ENCODE measurements around the gene CD34. TPM values are rescaled to one million over a fixed set of nuclear protein-coding genes. Genes with fewer than 3 reads are reported as not detected.

The CD34 gene
- polyA plus RNA-seq, 1 donor from 2014 or later = not detected

DNA sequence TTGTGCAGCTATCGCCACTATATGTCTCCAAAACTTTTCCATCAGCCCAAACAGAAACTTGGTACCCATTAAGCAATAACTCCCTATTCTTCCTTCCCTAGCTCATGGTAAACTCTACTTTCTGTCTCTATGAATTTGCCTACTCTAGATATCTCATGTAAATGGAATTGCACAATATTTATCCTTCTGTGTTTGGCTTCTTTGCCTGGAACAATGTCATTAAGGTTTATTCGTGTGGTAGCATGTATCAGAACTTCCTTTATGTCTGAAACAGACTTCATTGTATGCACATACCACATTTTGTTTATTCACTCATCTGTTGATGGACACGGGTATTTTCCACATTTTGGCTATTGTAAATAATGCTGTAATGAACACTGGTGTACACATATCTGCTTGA, 40.7 kb upstream of the CD34 start:
- H3K4me2 ChIP-seq (ENCODE audit: low read length) = no peak overlapping the region

DNA sequence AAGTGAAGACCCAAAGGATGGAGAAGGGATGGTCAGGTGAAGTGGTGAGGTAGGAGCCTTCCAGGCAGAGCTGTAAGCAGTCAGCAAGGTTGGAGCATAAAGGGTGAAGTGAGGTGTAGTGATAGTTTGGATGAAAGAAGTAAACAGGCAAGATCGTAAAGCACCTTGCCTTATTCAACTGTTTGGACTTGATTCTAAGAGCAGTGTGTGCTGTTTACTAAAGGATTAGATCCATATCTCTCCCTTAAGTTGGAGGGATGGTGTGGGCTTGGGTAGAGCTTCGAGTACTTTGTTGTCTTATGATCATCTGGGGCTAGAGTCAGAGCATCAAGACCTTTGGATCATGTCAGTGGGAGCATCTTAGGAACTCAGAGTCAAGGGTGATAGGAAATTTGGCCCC, 39.8 kb upstream of the CD34 start:
- no peaks in the 10 kb centered on the region for H3K36me3 ChIP-seq (ENCODE audit: insufficient read depth, low read length)
- H3K79me2 ChIP-seq (replicated peaks; ENCODE audit: insufficient read depth, low read length) = no peaks in the 10 kb centered on the region
- no peaks in the 10 kb centered on the region for H3F3A ChIP-seq (ENCODE audit: insufficient read depth, low read length, poor library complexity, severe bottlenecking)
- no peaks in the 10 kb centered on the region for H4K20me1 ChIP-seq (ENCODE audit: insufficient read depth)
- no peaks in the 10 kb centered on the region for H3K9me2 ChIP-seq (ENCODE audit: insufficient read depth, low read length)
- no peak overlapping the region for H3K4me2 ChIP-seq (ENCODE audit: low read length)
- H3K4me3 ChIP-seq (ENCODE audit: low read length) = no peak overlapping the region
- H3K27ac ChIP-seq (ENCODE audit: low read length) = no peak overlapping the region
- H3K9ac ChIP-seq (ENCODE audit: low read length) = no peak overlapping the region
- H2AFZ ChIP-seq (ENCODE audit: low read depth, low read length) = no peak overlapping the region
- H3K27me3 ChIP-seq (ENCODE audit: insufficient read depth, low read depth, low read length) = no peaks in the 10 kb centered on the region
- H3K9me3 ChIP-seq (ENCODE audit: low read length) = no peaks in the 10 kb centered on the region
- TF ChIP-seq RAD21 (conservative IDR thresholded peaks at IDR 0.05) (no peak), TAF1 (IDR thresholded peaks at IDR 0.05; ENCODE audit: low read depth) (no peak), POLR2AphosphoS5 (IDR thresholded peaks at IDR 0.05) (no peak), MXI1 (conservative IDR thresholded peaks at IDR 0.05; ENCODE audit: poor library complexity, severe bottlenecking) (no peak), SMC3 (conservative IDR thresholded peaks at IDR 0.05; ENCODE audit: poor library complexity) (no peak), EZH2 (IDR thresholded peaks at IDR 0.05; ENCODE audit: borderline replicate concordance, insufficient read depth, low read length, poor library complexity, severe bottlenecking) (no peak)
- TF ChIP-seq, protein P1, sequence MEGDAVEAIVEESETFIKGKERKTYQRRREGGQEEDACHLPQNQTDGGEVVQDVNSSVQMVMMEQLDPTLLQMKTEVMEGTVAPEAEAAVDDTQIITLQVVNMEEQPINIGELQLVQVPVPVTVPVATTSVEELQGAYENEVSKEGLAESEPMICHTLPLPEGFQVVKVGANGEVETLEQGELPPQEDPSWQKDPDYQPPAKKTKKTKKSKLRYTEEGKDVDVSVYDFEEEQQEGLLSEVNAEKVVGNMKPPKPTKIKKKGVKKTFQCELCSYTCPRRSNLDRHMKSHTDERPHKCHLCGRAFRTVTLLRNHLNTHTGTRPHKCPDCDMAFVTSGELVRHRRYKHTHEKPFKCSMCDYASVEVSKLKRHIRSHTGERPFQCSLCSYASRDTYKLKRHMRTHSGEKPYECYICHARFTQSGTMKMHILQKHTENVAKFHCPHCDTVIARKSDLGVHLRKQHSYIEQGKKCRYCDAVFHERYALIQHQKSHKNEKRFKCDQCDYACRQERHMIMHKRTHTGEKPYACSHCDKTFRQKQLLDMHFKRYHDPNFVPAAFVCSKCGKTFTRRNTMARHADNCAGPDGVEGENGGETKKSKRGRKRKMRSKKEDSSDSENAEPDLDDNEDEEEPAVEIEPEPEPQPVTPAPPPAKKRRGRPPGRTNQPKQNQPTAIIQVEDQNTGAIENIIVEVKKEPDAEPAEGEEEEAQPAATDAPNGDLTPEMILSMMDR (IDR thresholded peaks at IDR 0.05; ENCODE audit: poor library complexity, severe bottlenecking) = no peak
- TF ChIP-seq, protein P2, sequence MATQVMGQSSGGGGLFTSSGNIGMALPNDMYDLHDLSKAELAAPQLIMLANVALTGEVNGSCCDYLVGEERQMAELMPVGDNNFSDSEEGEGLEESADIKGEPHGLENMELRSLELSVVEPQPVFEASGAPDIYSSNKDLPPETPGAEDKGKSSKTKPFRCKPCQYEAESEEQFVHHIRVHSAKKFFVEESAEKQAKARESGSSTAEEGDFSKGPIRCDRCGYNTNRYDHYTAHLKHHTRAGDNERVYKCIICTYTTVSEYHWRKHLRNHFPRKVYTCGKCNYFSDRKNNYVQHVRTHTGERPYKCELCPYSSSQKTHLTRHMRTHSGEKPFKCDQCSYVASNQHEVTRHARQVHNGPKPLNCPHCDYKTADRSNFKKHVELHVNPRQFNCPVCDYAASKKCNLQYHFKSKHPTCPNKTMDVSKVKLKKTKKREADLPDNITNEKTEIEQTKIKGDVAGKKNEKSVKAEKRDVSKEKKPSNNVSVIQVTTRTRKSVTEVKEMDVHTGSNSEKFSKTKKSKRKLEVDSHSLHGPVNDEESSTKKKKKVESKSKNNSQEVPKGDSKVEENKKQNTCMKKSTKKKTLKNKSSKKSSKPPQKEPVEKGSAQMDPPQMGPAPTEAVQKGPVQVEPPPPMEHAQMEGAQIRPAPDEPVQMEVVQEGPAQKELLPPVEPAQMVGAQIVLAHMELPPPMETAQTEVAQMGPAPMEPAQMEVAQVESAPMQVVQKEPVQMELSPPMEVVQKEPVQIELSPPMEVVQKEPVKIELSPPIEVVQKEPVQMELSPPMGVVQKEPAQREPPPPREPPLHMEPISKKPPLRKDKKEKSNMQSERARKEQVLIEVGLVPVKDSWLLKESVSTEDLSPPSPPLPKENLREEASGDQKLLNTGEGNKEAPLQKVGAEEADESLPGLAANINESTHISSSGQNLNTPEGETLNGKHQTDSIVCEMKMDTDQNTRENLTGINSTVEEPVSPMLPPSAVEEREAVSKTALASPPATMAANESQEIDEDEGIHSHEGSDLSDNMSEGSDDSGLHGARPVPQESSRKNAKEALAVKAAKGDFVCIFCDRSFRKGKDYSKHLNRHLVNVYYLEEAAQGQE (IDR thresholded peaks at IDR 0.05; ENCODE audit: borderline replicate concordance) = no peak

More for the DNA sequence above, 40.7 kb upstream of the CD34 start:
- Histone ChIP-seq H3K27me3 (ENCODE audit: insufficient read depth, low read depth, low read length) (no peaks in the 10 kb centered on the region), H3K27ac (ENCODE audit: low read length) (no peak overlapping the region), H3K9me3 (ENCODE audit: low read length) (peaks cover 3% of the 10 kb centered on the region), H3K36me3 (ENCODE audit: insufficient read depth, low read length) (no peaks in the 10 kb centered on the region), H3K79me2 (replicated peaks; ENCODE audit: insufficient read depth, low read length) (no peaks in the 10 kb centered on the region), H3K4me3 (ENCODE audit: low read length) (no peak overlapping the region), H3F3A (ENCODE audit: insufficient read depth, low read length, poor library complexity, severe bottlenecking) (no peaks in the 10 kb centered on the region), H4K20me1 (ENCODE audit: insufficient read depth) (no peaks in the 10 kb centered on the region), H2AFZ (ENCODE audit: low read depth, low read length) (no peak overlapping the region), H3K9ac (ENCODE audit: low read length) (no peak overlapping the region), H3K9me2 (ENCODE audit: insufficient read depth, low read length) (no peaks in the 10 kb centered on the region)
- TF ChIP-seq TAF1 (IDR thresholded peaks at IDR 0.05; ENCODE audit: low read depth) (no peak), EZH2 (IDR thresholded peaks at IDR 0.05; ENCODE audit: borderline replicate concordance, insufficient read depth, low read length, poor library complexity, severe bottlenecking) (no peak), SMC3 (conservative IDR thresholded peaks at IDR 0.05; ENCODE audit: poor library complexity) (no peak), MXI1 (conservative IDR thresholded peaks at IDR 0.05; ENCODE audit: poor library complexity, severe bottlenecking) (no peak), RAD21 (conservative IDR thresholded peaks at IDR 0.05) (no peak)
- TF ChIP-seq, protein P1 (IDR thresholded peaks at IDR 0.05; ENCODE audit: poor library complexity, severe bottlenecking) = no peak
- TF ChIP-seq, protein P2 (IDR thresholded peaks at IDR 0.05; ENCODE audit: borderline replicate concordance) = no peak

All from neural cell (in vitro differentiated cells).